ENCODE measurements around the gene ARFGAP3. TPM values are rescaled to one million over a fixed set of nuclear protein-coding genes. Genes with fewer than 3 reads are reported as not detected.

Gene ARFGAP3
- total RNA-seq, 1 donor from 2014 or later = 29.8 TPM

GRCh38 chr22:42811459-42811858 is 45.6 kb downstream of the ARFGAP3 start:
- TF ChIP-seq, protein P1, sequence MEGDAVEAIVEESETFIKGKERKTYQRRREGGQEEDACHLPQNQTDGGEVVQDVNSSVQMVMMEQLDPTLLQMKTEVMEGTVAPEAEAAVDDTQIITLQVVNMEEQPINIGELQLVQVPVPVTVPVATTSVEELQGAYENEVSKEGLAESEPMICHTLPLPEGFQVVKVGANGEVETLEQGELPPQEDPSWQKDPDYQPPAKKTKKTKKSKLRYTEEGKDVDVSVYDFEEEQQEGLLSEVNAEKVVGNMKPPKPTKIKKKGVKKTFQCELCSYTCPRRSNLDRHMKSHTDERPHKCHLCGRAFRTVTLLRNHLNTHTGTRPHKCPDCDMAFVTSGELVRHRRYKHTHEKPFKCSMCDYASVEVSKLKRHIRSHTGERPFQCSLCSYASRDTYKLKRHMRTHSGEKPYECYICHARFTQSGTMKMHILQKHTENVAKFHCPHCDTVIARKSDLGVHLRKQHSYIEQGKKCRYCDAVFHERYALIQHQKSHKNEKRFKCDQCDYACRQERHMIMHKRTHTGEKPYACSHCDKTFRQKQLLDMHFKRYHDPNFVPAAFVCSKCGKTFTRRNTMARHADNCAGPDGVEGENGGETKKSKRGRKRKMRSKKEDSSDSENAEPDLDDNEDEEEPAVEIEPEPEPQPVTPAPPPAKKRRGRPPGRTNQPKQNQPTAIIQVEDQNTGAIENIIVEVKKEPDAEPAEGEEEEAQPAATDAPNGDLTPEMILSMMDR (IDR thresholded peaks at IDR 0.05; ENCODE audit: unreplicated experiment) = no peak
- no peak for DNase-seq (ENCODE audit: low spot score)
- Mint-ChIP-seq H3K27ac (ENCODE audit: unreplicated experiment) (no peak overlapping the region), H3K27me3 (ENCODE audit: unreplicated experiment) (no peaks in the 10 kb centered on the region), H3K36me3 (ENCODE audit: low read depth, unreplicated experiment) (peaks cover 35% of the 10 kb centered on the region), H3K4me3 (ENCODE audit: unreplicated experiment) (no peak overlapping the region), H3K9me3 (ENCODE audit: unreplicated experiment) (no peaks in the 10 kb centered on the region), H3K4me1 (ENCODE audit: unreplicated experiment) (peaks cover 15% of the 10 kb centered on the region)

DNA sequence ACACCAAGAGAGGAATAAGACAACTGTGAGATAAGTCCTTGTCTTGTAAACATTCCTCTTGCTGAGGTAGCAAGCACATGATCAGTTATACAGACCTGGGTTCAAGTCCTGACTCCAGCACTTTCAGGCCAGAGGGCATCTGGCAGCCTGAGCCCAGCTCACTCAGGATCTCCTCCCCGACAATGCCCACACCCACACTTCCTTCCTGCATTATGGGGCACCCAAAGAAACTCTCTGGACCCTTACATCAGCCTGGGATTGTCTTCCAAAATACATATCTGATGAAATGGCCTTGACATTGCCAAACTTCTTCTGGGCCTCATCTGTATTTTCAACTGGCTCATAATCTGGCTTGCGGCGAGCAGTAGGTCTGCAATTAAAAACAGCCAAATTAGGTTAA is 48.6 kb downstream of the ARFGAP3 start:
- H3K27me3 Mint-ChIP-seq (ENCODE audit: unreplicated experiment) = peaks cover 2% of the 10 kb centered on the region
- H3K27ac Mint-ChIP-seq (ENCODE audit: unreplicated experiment) = peak overlapping the region; percentile 8
- H3K9me3 Mint-ChIP-seq (ENCODE audit: unreplicated experiment) = no peaks in the 10 kb centered on the region

DNA sequence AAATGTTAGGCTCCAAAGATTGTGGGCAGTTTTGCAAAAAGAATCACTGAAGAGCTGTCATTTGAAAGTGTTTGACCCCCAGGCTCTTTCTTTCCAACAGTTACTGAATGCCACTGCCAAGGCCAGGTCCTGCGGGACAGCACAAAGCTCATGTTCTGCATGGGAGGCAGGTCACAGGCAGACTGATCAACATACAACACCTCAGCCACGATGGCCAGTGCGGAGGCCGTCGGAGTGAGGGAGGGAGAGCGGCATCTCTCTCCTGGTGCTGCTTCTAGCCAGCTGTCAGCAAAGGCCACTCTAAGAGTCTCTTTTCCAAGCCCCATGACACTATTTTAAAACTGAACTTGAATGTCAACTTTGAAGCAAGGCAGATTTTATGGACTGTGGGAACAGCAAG is 49.9 kb downstream of the ARFGAP3 start:
- Mint-ChIP-seq H3K36me3 (ENCODE audit: low read depth, unreplicated experiment) (peaks cover 19% of the 10 kb centered on the region), H3K27me3 (ENCODE audit: unreplicated experiment) (peaks cover 2% of the 10 kb centered on the region), H3K4me1 (ENCODE audit: unreplicated experiment) (peaks cover 45% of the 10 kb centered on the region), H3K9me3 (ENCODE audit: unreplicated experiment) (no peaks in the 10 kb centered on the region), H3K4me3 (ENCODE audit: unreplicated experiment) (no peak overlapping the region), H3K27ac (ENCODE audit: unreplicated experiment) (peak overlapping the region; percentile 26)
- no peak for DNase-seq (ENCODE audit: low spot score)
- TF ChIP-seq, protein P1 (IDR thresholded peaks at IDR 0.05; ENCODE audit: unreplicated experiment) = no peak

More for the DNA sequence above, 48.6 kb downstream of the ARFGAP3 start:
- H3K36me3 Mint-ChIP-seq (ENCODE audit: low read depth, unreplicated experiment) = peaks cover 25% of the 10 kb centered on the region
- TF ChIP-seq, protein P1 (IDR thresholded peaks at IDR 0.05; ENCODE audit: unreplicated experiment) = no peak
- no peak for DNase-seq (ENCODE audit: low spot score)
- no peak overlapping the region for H3K4me3 Mint-ChIP-seq (ENCODE audit: unreplicated experiment)
- H3K4me1 Mint-ChIP-seq (ENCODE audit: unreplicated experiment) = peaks cover 36% of the 10 kb centered on the region

DNA sequence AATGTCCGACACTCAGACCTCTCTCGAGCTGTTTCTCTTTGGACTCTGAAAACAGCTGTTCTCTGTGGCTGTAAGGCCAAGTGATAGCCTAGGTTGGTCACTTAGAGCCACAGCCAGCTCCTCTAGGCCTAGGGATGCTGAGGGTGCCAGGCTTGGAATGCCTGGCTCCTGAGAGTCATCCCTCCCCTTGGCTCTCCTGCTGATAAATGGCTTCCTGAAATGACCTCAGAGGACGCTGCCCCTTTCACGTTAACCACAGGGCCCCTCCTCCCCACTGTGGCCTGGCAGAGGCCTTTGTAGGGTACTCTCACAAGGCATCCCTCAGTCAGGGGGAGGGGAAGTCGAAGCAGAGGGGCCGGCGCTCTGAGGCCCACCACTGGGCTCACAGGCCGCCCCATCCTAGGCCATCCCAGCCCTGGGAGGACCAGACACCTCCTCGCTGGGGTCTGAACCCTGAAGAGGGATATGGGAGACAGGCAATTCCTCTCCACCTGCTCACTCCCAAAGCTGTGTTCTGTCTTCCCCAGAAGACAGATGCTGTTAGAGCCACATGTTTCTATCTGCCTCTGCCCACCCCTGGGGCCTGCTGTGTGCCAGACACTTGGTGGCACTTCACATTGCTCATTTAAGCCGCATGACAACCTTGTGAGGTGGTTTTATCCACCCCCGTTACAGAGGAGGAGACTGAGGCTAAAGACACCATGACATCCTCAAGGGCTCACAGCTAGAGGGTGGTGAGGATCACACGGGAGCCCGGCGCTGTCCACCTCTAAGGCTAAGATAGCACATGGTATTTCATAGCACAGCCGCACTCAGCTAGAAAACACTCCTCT is 50.9 kb downstream of the ARFGAP3 start:
- H3K9me3 Mint-ChIP-seq (ENCODE audit: unreplicated experiment) = no peaks in the 10 kb centered on the region
- peaks cover 4% of the 10 kb centered on the region for H3K27me3 Mint-ChIP-seq (ENCODE audit: unreplicated experiment)
- DNase-seq (ENCODE audit: low spot score) = no peak
- peak overlapping the region; percentile 93 for H3K27ac Mint-ChIP-seq (ENCODE audit: unreplicated experiment)
- H3K4me3 Mint-ChIP-seq (ENCODE audit: unreplicated experiment) = peak overlapping the region; percentile 65
- peaks cover 15% of the 10 kb centered on the region for H3K36me3 Mint-ChIP-seq (ENCODE audit: low read depth, unreplicated experiment)
- H3K4me1 Mint-ChIP-seq (ENCODE audit: unreplicated experiment) = peaks cover 52% of the 10 kb centered on the region
- TF ChIP-seq, protein P1 (IDR thresholded peaks at IDR 0.05; ENCODE audit: unreplicated experiment) = no peak

All from endothelial cell (in vitro differentiated cells).